GM19193 (cell line): ENCODE data around the gene STK17A.

ENCODE experiments used
- POLR2A ChIP-seq: IDR thresholded peaks from 4 replicates; pipeline ENCODE4 v1.6.1; 2011; ENCODE audit not compliant: insufficient read depth, insufficient read length; ENCODE audit errors: extremely low read depth

Gene STK17A

GRCh38 chr7:43586251-43586900 lies 3.5 kb downstream of the STK17A start:
- TF ChIP-seq POLR2A: no peak

- no peak for TF ChIP-seq POLR2A
These were observed 5.7 kb downstream of the STK17A start for GRCh38 chr7:43588477-43589132.

GRCh38 chr7:43589133-43589478 lies 6.2 kb downstream of the STK17A start:
- TF ChIP-seq POLR2A: no peak

- no peak for TF ChIP-seq POLR2A
These were observed 6.8 kb downstream of the STK17A start for GRCh38 chr7:43589728-43590127.

- no peak for TF ChIP-seq POLR2A
These were observed 8.1 kb downstream of the STK17A start for GRCh38 chr7:43590862-43591557.

- TF ChIP-seq POLR2A: no peak
These were observed 8.8 kb downstream of the STK17A start for GRCh38 chr7:43591558-43592180.

GRCh38 chr7:43592326-43592725 lies 9.4 kb downstream of the STK17A start:
- TF ChIP-seq POLR2A: no peak

GRCh38 chr7:43593010-43593409 lies 10.1 kb downstream of the STK17A start:
- TF ChIP-seq POLR2A: no peak

- no peak for TF ChIP-seq POLR2A
These were observed 11.1 kb downstream of the STK17A start for GRCh38 chr7:43594020-43594419.

GRCh38 chr7:43600056-43600455 lies 17.1 kb downstream of the STK17A start:
- no peak for TF ChIP-seq POLR2A

- no peak for TF ChIP-seq POLR2A
These were observed 19.3 kb downstream of the STK17A start for GRCh38 chr7:43602256-43602655.

GRCh38 chr7:43604251-43604650 lies 21.3 kb downstream of the STK17A start:
- no peak for TF ChIP-seq POLR2A

- no peak for TF ChIP-seq POLR2A
These were observed 26.2 kb downstream of the STK17A start for GRCh38 chr7:43609097-43609496.

GRCh38 chr7:43612128-43612527 lies 29.2 kb downstream of the STK17A start:
- no peak for TF ChIP-seq POLR2A
